ENCODE results near the gene GALNT9. TPM values are rescaled to one million over a fixed set of nuclear protein-coding genes. Genes with fewer than 3 reads are reported as not detected.

Gene GALNT9
- total RNA-seq, 1 donor from 2014 or later = not detected

- peak; percentile 5 for ATAC-seq
These were observed 150.5 kb downstream of the GALNT9 start for GRCh38 chr12:132178801-132179401.

GRCh38 chr12:132178316-132178715 lies 151.1 kb downstream of the GALNT9 start:
- ATAC-seq = no peak

GRCh38 chr12:132176920-132177551 lies 152.4 kb downstream of the GALNT9 start:
- ATAC-seq = no peak

- ATAC-seq = no peak
These were observed 152.9 kb downstream of the GALNT9 start for GRCh38 chr12:132176385-132176919.

- ATAC-seq = peak; percentile 38
These were observed 153.6 kb downstream of the GALNT9 start for GRCh38 chr12:132175496-132176384.

GRCh38 chr12:132174839-132175490 lies 154.4 kb downstream of the GALNT9 start:
- no peak for ATAC-seq

- no peak for ATAC-seq
These were observed 155.2 kb downstream of the GALNT9 start for GRCh38 chr12:132174015-132174838.

- no peak for ATAC-seq
These were observed 156.0 kb downstream of the GALNT9 start for GRCh38 chr12:132173135-132174014.

GRCh38 chr12:132172619-132173018 lies 156.8 kb downstream of the GALNT9 start:
- no peak for ATAC-seq

- no peak for ATAC-seq
These were observed 157.3 kb downstream of the GALNT9 start for GRCh38 chr12:132171968-132172521.

- no peak for ATAC-seq
These were observed 158.0 kb downstream of the GALNT9 start for GRCh38 chr12:132171293-132171967.

GRCh38 chr12:132170637-132171292 lies 158.6 kb downstream of the GALNT9 start:
- ATAC-seq = no peak

GRCh38 chr12:132170094-132170636 lies 159.2 kb downstream of the GALNT9 start:
- ATAC-seq = no peak

GRCh38 chr12:132169376-132169775 lies 160.0 kb downstream of the GALNT9 start:
- ATAC-seq = no peak

- no peak for ATAC-seq
These were observed 160.9 kb downstream of the GALNT9 start for GRCh38 chr12:132168311-132169031.

- ATAC-seq = no peak
These were observed 161.6 kb downstream of the GALNT9 start for GRCh38 chr12:132167611-132168310.

- ATAC-seq = no peak
These were observed 162.4 kb downstream of the GALNT9 start for GRCh38 chr12:132166801-132167591.

Measured in esophagus mucosa (tissue), 1 donor.